GM23338 (cell line): ENCODE results near the gene IL24.

Source experiments
- CTCF ChIP-seq, 2 experiments: fragments of 200-600 bp in 1 of 2; sonication (generic) in 1 of 2; conservative IDR thresholded peaks; 2 replicates each; pipeline versions ENCODE4 v1.5.1 to v1.6.1; 2016 to 2017; ENCODE audit warnings: antibody characterized with exemption in 2 of 2, low read depth in 2 of 2, mild to moderate bottlenecking in 2 of 2, moderate library complexity in 1 of 2
- POLR2AphosphoS5 ChIP-seq: IDR thresholded peaks from 2 replicates; pipeline ENCODE4 v1.6.1; 2016; ENCODE audit warnings: antibody characterized with exemption, low read depth

- TF ChIP-seq POLR2AphosphoS5 (no peak), CTCF (conservative IDR thresholded peaks at IDR 0.05; ENCODE audit: low read depth in 2 of 2) (no peak)
These were observed 55.9 kb downstream of the IL24 start for GRCh38 chr1:206953126-206953525.
